Amniotic epithelial cell (primary cell): ENCODE results near the gene RNF8.

Experiments used
- DNase-seq: peaks from one replicate; pipeline ENCODE4 v3.0.0-alpha.2; 2010; ENCODE audit warnings: low read depth

Gene RNF8, protein sequence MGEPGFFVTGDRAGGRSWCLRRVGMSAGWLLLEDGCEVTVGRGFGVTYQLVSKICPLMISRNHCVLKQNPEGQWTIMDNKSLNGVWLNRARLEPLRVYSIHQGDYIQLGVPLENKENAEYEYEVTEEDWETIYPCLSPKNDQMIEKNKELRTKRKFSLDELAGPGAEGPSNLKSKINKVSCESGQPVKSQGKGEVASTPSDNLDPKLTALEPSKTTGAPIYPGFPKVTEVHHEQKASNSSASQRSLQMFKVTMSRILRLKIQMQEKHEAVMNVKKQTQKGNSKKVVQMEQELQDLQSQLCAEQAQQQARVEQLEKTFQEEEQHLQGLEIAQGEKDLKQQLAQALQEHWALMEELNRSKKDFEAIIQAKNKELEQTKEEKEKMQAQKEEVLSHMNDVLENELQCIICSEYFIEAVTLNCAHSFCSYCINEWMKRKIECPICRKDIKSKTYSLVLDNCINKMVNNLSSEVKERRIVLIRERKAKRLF

DNA sequence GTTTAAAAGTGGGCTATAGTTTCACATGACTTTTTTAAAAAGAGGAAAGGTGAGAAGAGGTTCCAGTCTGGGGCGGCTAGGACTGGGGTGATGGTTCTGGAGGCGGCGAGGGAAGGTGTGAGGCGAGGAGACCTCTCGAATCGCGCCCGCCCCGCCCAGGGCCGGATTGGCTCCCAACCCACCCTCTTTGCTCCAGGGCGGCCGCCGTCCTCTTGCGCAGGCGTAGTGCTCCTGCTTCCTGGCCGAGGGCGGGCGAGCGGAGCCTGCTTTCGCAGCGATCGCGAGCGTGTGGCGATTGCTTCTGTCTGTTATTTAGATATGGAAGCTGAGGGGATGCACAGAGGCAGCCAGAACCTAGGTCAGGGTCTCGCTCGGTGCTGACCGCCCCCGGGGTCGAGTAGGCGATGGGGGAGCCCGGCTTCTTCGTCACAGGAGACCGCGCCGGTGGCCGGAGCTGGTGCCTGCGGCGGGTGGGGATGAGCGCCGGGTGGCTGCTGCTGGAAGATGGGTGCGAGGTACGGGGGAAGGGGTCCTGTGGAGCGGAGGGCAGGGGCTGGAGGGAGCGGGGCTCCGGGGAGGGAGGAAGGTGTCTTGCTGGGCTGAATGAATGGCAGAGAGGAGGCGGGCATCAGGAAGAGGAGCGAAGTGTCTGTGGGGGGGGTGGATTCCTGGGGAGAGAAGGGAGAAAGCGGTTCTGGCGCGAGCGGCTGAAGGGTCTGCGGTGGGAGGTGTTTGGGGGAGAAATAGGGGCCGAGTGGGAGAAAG, at the start of gene RNF8:
Gene RNF8 (plus strand): TSS at position 223 of the 765 bp plus-strand sequence. CDS start 182 bp downstream, at position 405.
- peak; percentile 81 for DNase-seq

DNA sequence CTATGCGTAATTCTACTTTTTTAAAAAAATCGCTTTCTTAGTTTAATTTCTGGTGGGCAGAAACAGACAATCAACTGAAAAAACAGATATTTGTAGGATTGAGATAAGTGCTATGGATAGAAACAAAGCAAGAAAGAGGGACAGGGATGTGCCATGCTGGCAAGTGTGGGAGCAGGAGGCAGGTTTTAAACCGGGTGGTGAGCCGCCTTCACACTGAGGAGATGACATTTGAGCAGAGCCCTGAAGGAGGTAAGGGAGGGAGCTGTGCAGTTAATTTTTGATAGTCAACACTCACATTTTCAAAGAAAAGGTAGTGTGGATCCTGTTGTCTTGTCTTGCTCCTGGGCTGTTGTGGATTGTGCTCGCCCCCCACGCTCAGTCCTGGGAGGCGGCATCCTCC, 49.0 kb upstream of the RNF8 start:
- no peak for DNase-seq

DNA sequence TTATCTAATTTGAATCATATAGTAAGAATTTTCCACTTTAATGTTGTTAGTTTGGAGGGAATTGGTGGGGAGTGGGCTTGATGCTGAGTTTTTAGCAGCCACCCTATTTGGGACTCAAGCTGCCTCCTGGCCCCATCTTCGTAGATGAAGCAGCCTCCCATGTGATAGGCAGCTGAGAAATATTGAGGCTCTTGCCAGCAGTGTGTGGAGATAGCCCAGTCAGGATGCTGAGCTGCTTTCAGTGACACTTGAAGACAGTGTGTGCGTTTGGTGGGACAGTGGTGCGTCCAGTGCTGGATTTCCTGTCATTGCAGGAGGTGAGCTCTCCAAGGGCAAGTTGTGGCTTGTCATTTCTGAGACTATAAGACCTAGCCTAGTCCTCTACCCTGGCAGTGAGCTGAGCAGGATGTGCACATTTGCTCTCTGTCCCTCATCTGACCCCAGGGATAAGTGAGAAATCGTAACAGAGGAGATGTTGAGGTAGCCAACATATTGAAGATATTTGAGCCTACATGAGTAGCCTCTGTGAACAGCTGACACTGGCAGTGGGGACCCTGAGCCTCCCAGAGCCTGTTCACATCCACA, 47.9 kb upstream of the RNF8 start:
- DNase-seq = no peak

DNA sequence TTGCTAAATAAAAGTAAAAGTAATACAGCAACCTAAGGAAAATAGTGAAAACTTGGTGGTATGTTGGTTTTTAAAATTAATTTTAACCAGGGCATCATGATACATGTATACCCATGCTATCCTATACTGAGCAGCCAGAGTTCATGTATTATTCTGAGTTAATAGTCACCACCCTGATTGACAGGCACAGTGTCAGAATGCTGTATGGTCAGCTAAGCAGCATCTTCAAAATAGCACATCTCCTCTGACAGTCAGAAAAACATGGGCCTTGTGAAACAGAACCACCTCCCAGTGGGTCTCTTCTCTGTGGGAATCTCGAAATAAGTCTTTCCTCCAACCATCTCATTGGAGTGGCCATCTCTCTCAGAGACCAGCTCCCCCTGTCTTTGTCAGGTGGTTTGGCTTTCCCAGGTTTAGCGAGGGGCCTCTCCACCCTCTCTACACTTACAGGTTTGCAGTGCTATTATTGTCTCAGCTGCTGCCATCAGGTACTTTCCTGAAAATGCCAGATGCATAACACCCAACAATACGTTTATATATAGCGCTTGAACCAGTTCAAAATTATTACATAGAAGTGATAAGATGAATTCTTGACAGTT, 47.1 kb upstream of the RNF8 start:
- no peak for DNase-seq

DNA sequence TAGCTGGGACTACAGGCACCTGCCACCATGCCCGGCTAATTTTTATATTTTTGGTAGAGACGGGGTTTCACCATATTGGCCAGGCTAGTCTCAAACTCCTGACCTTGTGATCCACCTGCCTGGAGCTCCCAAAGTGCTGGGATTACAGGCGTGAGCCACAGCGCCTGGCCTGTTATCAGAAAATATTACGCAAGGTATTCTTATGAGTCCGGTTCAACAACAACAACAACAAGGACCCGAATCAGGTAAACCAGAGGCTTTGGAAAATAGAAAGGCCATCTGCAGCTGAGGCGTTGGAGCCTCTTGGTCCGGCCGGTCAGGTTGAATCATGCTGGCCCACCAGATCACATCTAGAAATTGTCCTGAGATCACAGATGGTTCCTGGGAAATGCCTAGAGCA, 46.3 kb upstream of the RNF8 start:
- DNase-seq = peak; percentile 18

DNA sequence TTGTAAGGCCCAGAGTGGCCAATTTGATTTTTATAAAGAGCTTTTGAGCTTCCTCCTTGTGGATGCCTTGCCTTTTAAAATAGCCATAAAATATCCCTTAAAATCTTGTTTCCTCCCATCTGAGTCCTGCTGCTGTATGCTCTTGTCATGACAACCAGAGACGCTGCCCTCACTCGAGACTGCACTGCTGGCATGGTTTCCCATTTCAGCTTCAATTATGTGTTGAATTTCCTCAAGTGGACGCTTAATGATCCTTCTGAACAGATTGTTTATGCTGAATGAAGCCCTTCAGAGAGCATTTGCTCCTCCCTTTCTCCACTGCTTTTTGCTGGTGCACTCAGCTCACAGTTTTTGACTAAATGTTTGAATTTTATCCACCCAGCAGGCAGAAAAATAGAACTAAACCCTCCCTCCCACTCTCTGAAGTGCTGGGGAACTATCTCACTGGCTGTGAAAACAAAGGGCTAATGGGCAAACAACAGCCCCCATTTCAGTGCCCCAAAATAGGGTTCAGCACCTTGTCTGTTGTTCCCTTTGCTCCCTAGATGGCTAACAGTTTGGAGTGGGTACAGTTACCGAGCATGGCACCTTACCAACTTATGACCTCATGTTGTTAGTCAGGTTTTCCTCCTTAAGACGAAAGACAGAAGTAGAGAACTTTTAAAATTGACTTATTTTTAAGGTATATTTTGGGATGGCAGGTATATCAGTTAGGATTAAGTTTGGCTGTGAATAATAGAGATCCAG, 45.5 kb upstream of the RNF8 start:
- peak; percentile 37 for DNase-seq

DNA sequence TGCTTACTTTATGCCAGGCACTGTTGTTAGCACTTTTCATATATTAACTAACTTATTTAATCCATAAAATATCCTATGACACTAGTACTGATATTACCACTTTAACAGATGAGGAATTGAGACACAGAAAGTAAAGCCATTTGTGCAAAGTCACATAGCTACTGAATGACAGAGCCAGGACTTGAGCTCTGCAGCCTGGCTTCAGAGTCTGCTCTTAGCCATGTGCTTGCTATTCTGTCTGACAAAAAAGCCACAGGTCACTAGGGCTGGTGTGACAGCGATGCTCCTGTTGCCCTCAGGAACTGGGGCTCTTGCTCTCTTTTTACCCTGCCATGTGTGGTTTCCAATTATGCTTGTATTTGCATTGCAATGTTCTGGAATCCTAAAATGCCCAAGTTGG, 44.7 kb upstream of the RNF8 start:
- DNase-seq = no peak

DNA sequence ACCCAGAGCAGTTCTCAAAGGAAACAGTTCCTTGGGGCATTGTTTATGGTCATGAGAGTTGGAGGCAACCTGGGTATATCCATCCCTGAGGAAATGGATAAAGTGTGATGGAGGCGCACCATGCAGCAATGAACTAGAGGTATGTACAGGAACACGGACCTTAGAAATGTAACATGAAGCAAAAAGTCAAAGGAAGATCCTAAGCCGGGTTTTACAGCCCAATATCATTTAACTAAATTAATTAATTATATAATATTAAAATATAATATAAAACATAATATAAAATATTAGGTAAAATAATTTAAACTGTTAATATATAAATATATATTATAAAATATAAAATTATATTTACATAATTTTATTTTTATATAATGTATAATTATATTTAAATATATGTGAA, 44.1 kb upstream of the RNF8 start:
- DNase-seq = no peak

DNA sequence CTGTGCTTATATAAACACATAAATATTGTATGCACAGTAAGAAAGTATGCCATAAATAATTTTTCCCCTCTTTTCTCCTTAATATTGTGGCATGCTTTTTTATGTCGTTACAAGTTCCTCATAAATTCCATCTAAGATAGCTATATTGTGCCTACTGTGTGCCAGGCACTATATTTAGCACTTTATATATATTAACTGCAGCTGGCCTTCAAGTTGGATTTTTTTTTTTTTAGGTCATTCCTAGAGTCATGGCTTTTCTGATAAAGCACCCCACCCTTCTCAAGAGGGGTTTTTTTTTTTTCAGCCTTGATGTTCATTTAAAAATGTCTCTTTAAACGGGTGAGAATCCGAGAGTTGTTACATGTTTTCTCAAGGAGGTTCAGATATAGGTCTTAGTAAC, 42.8 kb upstream of the RNF8 start:
- no peak for DNase-seq

DNA sequence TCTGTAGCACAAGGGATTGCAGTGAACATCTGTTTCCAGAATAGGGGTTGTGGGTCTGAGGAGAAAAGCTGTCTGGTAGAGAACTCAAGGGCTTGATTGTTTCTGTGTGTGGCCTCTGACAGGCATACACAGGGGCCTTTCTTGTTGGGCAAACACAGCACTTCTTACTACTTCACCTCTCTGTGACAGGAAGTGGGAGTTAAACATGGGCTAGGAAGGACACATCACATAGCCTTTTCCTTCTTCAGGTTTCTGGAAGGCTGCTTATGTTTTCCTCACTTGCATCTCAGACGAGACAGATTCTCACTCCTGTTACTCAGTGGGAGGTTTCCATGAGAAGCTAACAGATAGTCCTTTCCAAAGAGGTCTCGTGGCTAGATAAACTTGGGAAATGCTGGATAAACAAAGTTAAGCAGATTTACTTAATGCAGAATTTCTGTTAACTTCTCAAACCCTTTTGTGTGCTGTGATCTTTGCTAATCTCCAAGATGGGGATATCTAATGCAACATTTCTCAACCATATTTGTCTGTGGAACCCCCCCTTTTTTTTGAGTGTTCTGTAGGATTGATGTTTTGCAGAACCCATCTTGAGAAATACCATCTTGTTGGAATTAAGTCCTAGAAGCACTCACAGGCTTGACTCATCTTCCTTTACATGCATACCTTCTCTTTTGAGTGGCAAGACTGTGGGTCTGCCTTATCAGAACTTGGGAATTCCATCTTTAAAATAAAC, 41.9 kb upstream of the RNF8 start:
- DNase-seq = peak; percentile 99

DNA sequence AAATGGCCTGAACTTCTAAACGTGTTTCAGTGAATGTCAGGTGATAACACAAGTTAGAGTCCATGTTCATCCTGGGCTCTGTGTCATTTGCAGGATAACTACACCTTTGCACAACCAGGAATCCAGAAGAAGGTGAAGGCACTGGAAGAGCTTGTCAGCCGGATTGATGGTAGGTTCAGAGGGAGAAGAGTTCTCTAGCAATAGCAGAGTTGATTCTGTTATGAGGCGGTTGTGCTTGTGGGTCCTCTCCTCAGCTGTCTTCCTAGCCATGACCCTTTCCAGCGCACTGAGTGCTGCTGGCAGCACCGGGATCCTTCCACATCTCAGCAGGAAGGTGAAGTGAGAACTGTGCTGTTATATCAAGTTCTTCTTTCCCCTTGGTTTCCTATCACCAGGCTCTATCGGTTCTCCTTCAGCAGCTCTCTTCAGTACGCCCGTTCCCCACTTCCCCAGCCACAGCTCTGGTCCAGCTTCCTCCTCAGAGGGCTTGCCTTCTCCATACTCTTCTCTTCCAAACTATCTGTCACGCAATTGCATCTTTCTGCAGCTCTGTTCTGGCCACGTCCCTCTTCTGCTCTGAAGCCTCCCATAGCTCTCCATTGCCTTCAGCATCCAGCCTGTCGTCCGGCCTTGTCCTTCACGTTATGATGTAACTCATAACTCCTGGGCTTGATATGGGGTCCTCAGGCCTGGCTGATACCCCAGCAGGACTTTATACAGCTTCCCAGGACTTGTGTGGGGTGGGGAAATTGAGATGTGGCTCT, 39.9 kb upstream of the RNF8 start:
- DNase-seq = no peak

DNA sequence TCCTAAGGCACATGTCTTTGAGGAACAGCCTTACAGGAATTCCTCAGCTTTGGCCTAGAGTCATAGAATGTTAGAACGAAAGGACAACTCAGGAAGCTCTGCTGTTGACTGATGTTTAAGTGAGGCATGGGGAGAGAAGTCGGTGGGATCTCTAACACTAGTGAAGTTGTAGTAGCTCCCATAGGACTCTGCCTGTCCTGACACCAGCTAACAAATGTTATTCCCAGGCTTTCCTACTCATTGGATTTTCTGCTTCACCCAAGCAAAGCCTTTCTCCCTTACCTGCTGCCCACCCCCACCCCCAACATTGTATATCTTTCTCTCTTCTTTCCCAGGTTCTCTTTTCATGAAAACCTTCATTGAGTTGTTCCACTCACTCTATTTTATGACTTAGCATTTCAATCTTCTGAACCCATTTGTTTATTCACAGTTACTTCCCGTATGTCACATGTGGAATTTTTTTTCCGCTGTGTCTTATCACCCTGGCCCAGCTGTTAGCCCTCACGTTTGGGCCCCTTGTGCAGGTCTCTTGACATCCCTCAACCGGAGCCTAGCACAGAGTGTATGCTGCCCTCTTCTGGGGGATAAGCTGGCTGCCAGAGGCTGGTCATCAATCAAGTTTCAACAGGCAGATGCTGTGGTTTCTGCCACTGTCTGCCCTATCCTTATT, 39.2 kb upstream of the RNF8 start:
- peak; percentile 86 for DNase-seq

DNA sequence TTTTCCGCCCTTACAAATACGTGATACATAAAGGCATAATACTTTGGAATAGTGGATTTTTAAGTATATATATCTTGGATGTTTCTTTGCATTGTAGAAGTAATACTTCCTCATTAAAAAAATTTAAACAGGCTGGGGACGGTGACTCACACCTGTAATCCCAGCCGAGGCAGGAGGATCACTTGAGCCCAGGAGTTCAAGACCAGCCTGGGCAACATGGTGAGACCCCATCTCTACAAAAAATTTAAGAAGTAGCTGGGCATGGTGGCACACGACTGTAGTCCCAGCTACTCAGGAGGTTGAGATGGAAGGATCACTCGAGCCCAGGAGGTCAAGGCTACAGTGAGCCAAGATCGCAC, 38.6 kb upstream of the RNF8 start:
- no peak for DNase-seq

DNA sequence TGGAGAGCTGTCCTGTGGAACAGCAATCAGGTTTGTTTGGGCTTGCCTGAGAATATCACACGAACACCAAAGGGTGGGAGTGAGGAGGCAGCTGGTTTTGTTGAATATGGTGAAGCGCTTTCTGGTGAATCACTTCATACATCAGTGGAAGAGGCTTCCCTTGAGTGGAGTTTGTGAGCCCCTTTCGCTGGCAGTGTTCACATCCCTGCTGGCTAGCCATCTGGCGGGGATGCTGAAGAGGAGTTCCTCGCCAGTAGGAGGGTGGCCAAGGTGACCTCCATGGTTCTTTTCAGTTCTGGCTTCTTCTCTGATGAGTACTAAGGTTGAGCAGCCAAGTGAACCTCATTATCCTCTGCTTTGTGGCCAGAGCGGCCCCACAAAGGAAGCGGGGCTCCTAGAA, 37.7 kb upstream of the RNF8 start:
- DNase-seq = no peak

DNA sequence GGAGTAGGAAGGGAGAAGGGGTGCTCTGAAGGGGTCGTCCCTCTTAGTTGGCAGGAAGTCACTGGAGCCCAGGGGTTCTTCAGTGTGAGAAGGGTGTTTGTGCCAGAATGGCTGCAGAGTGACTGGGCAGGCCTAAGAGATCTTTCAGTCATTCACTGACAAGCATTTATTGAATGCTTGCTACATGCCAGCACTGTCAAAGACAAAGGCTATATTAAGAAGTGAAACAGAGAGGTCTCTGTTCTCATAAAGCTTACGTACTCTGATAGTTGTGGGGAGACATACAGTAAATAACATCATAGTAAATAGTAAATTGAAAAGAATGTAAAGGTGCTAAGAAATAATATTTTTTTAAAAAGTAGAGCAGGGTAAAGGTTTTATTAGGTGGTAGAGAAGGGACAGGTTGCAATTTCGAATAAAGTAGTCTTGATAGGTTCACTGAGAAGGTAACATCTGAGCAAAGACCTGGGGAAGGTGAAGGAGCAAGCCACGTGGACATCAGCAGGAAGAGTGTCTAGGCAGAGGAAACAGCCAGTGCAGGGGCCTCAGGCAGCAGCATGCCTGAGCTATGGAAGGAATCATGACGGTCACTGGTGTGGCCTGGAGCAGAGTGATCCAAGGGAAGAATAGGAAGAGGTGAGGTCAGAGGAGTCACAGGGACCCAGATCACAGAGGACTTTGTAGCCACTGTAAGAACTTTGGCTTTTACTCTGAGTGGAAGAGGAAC, 36.3 kb upstream of the RNF8 start:
- DNase-seq = no peak

DNA sequence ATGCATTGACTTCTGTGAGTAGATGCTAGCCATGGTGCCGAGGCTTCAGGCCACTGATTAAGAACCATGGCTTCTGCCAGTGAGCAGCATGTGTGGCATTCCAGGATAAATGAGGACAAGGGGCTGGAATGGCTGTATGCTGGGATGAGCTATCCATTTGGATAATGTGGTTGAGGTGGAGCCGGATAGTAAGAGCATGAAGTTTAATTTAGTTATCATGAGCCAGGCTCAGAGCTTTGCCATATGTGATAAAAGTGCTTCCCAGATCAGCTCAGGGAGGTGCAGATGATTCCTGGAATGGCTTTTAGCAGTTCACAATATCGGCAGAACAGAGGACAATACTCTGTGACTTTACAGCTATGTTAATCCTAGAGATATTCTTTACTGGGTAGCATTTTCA, 34.6 kb upstream of the RNF8 start:
- DNase-seq = no peak

DNA sequence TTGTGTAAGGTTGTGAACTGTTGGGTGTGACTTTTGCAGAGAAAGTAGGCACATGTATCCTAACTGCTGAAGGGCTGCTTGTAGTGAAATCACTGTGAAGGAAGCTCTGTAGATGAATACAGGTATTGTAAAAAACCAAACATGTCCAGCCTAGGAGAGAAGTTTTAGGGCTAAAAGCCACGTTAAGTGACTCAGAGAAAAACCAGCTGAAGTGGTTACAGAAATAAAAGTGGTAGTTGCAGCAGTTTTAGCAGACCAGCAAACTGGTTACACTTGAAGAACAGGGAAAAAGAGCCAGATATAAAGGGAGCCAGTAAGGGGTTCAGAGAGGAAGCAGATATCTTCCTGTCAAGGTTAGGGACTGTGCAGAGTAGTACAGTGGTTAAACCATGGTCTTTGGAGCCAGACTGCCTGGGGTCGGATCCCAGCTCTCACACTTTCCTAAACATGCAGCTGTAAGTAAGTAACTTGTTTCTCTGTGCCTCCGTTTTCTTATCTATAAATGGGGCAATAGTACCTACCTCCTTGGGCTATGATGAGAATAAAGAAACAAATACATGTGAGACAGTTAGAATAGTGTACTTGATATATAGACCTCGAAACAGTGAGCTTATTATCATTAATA, 33.8 kb upstream of the RNF8 start:
- DNase-seq = no peak

DNA sequence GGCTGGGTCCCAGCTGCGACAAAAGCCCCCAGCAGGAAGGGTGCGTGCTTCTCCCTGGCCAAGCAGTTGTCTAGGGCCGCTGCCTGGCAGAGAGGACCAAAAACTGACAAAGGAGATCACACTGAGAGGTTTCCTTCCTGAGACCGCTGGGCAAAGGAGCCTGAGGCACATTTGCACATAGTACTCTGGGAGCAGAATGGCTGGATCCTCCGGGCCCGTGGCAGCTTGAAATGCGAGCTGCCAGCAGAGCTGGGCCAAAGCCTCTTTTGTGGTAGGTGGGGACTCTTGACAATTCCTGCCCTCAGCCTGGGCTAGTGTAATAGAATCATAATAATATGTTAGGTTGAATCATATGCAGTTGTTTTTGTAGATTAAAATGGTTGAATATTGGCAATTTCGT, 33.1 kb upstream of the RNF8 start:
- no peak for DNase-seq

DNA sequence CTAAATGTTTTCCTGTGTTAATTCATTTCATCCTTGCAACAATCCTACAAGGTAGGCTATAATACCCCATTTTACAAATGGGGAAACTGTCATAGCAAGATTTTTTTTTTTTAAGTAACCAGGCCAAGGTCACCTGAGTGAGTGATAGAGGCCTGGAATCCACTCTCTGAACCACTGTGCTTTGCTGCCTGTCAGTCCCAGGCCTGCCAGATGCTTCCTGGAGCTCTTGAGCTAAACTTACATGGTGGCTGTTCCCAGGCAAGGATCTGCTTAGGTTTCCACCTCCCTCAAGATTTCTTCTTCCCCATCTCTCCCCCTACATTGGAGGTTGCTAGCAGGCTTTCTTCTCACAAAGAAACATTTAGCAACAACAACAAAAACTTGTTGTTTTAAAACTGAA, 32.7 kb upstream of the RNF8 start:
- DNase-seq = peak; percentile 13
